ENCODE measurements around the gene PPP4C.

DNA sequence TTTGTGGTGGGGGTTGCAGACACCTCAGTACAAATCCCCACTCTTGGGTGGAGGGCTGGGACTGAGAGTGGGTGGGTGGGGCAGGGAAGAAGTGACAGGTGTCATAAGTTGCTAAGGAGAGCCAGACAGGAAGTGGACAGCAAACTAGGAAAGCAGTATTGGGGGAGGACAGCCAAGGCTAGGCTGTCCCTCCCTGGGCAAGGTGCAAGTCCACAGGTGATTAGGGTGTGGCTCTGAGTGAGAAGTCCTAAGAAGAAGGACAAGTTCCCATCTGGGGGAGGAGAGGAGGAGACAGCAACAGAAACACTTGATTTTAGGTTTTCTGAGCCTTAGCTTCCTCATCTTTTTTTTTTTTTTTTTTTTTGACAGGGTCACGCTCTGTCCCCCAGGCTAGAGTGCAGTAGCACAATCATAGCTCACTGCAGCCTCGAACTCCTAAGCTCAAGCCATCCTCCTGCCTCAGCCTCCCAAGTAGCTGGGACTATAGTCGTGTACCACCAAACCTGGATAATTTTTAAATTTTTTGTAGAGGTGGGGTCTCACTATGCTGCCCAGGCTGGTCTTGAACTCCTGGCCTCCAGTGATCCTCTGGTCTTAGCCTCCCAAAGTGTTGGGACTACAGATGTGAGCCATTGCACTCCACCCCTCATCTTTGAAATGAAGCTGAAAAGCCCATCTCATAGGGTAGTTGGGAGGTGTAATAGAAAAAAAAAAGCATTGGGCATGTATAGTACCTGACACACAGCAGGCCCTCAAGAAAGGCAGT is 44.7 kb downstream of the PPP4C start:
- TF ChIP-seq, protein P1, sequence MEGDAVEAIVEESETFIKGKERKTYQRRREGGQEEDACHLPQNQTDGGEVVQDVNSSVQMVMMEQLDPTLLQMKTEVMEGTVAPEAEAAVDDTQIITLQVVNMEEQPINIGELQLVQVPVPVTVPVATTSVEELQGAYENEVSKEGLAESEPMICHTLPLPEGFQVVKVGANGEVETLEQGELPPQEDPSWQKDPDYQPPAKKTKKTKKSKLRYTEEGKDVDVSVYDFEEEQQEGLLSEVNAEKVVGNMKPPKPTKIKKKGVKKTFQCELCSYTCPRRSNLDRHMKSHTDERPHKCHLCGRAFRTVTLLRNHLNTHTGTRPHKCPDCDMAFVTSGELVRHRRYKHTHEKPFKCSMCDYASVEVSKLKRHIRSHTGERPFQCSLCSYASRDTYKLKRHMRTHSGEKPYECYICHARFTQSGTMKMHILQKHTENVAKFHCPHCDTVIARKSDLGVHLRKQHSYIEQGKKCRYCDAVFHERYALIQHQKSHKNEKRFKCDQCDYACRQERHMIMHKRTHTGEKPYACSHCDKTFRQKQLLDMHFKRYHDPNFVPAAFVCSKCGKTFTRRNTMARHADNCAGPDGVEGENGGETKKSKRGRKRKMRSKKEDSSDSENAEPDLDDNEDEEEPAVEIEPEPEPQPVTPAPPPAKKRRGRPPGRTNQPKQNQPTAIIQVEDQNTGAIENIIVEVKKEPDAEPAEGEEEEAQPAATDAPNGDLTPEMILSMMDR (IDR thresholded peaks at IDR 0.05; ENCODE audit: low read depth, low read length, poor library complexity, severe bottlenecking), result no peak
- TF ChIP-seq EZH2phosphoT487 (IDR thresholded peaks at IDR 0.05; ENCODE audit: borderline replicate concordance, low read length), result no peak

Data from DOHH2 (cell line).